GM12892 (cell line): ENCODE results near the gene JUP.
A peak's percentile ranks its signal among the peaks of the same experiment; 100 is the strongest.

Experiments
- DNase-seq: peaks from one replicate; pipeline ENCODE4 v3.0.0; 2011; ENCODE audit not compliant: insufficient read length
- FAIRE-seq: peaks from 2 replicates; lab custom pipeline; 2011; peaks lifted over from hg19 to GRCh38; lab: Jason Lieb, UNC
- POLR2A ChIP-seq: IDR thresholded peaks from 2 replicates; pipeline ENCODE4 v1.6.1; 2011; ENCODE audit warnings: low read depth, low read length, control low read depth
- POLR2AphosphoS5 ChIP-seq: IDR thresholded peaks from 2 replicates; pipeline ENCODE4 v1.6.1; 2011; ENCODE audit warnings: low read depth, low read length, control low read depth
- TAF1 ChIP-seq: IDR thresholded peaks from 2 replicates; pipeline ENCODE4 v1.6.1; 2011; ENCODE audit warnings: low read depth, mild to moderate bottlenecking, control low read depth, low read length, borderline replicate concordance

Gene JUP

DNA sequence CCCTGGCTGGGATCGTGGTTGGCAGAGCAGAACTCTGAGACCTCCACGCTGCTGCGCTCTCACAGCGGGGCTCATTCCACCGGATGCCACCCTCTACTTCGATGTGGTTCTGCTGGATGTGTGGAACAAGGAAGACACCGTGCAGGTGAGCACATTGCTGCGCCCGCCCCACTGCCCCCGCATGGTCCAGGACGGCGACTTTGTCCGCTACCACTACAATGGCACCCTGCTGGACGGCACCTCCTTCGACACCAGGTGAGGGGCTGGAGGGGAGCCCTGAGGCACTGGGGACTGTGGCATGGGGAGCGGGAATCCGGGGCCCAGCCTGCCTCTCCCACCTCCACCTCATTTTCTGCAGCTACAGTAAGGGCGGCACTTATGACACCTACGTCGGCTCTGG lies 31.5 kb upstream of the JUP start:
- TF ChIP-seq POLR2AphosphoS5, result no peak
- TF ChIP-seq TAF1, result no peak
- no peak for TF ChIP-seq POLR2A
- DNase-seq (no peak), FAIRE-seq (no peak)

DNA sequence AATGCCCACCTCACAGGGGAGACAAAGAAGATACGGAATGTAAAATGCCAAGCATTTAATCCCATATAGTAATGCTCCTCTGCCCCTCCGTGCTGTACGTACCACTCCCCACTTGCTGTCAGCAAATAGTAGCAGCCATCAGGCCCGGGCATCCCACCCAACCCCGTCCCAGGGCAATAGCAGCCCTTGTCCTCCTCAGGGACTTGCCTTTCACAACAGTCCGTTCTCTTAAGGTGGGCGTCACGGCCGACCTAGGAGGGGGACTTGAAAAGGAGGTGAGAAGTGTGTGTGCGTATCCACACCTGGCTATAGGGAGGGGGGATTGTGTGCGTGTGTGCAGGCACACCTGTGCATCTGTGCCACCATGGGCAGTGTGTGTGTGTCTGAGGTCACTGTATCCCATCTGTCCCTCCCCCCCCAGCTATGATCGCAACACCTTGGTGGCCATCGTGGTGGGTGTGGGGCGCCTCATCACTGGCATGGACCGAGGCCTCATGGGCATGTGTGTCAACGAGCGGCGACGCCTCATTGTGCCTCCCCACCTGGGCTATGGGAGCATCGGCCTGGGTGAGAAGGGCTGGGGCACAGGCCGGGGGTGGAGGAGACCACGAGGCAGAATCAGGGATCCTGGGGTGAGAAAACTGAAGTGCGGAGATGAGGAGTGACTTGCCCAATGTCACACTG lies 30.3 kb upstream of the JUP start:
- no peak for FAIRE-seq

DNA sequence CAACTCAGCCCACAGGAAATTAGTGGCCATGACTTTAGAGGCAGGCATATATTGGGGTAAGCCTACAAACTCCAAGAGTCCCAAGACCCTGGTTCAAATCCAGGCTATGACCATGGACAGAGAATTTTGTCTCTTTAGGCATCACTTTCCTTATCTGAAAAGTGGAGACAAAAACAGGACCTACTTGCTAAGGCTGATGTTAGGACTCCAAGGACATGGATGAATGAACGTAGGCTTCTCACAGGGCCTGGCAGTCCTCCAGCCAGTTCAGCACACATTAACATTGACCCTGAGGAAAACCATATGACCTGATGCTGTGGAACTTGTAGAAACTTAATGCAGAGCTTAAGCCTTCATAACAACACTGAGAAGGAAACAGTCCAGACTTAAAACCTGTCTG lies 27.7 kb upstream of the JUP start:
- TF ChIP-seq TAF1 (no peak), POLR2AphosphoS5 (no peak), POLR2A (no peak)
- FAIRE-seq, result no peak
- no peak for DNase-seq

More for the DNA sequence above, 30.3 kb upstream of the JUP start:
- no peak for DNase-seq
- TF ChIP-seq POLR2AphosphoS5 (no peak), TAF1 (no peak), POLR2A (no peak)

DNA sequence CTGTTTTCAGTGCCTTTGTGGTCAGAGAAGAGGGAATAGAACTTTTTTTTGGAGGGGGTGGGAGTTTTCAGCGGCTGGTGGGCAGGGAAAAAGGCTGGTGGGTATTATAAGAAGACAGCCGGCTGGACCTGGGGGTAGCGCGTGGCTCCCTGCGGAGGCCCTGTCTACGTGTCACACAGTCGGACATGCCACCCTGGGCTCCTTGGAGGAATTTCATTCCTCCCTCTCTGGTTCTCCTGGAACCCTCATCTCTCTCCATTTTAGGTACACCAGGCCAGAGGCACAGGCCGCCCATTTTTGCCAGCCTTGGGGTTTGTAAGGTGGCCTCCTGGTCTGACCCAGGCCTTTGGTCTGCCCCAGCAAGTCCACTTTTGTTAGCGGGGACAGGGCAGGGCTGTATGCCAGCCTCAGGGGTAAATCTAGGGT lies 27.2 kb upstream of the JUP start:
- no peak for DNase-seq
- no peak for FAIRE-seq
- TF ChIP-seq POLR2A (no peak), POLR2AphosphoS5 (no peak), TAF1 (no peak)

- FAIRE-seq (no peak), DNase-seq (no peak)
- TF ChIP-seq TAF1 (no peak), POLR2AphosphoS5 (no peak), POLR2A (no peak)
Measured at GRCh38 chr17:41813152-41813680, 26.7 kb upstream of the JUP start.

DNA sequence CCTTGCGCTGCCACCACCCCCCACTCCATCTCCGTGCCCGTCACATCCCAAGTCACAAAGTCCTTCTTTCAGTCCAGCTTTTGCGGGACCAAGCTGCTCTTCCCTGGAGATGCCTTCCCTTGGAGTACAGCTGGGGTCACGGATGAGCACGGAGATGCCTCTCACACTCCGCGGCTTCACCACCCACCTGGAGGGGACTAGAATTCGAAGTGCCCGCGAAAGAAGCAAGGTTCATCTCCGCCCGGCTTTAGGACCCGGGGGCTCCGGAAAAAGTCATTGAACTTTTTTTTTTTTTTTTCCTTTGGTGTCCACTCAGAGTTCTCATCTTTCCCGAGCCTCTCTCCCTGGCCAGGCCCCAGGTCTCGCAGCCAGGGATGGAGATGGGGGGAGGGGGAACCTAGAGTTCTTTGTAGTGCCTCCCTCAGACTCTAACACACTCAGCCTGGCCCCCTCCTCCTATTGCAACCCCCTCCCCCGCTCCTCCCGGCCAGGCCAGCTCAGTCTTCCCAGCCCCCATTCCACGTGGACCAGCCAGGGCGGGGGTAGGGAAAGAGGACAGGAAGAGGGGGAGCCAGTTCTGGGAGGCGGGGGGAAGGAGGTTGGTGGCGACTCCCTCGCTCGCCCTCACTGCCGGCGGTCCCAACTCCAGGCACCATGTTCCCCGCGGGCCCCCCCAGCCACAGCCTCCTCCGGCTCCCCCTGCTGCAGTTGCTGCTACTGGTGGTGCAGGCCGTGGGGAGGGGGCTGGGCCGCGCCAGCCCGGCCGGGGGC lies 26.1 kb upstream of the JUP start, which contains the start of gene FKBP10:
Gene FKBP10, plus strand, starts transcription at position 624 of the 771 bp plus-strand sequence. Its CDS starts 31 bp downstream, at position 655.
- DNase-seq (no peak), FAIRE-seq (no peak)
- TF ChIP-seq TAF1, result no peak
- no peak for TF ChIP-seq POLR2AphosphoS5
- TF ChIP-seq POLR2A, result no peak

DNA sequence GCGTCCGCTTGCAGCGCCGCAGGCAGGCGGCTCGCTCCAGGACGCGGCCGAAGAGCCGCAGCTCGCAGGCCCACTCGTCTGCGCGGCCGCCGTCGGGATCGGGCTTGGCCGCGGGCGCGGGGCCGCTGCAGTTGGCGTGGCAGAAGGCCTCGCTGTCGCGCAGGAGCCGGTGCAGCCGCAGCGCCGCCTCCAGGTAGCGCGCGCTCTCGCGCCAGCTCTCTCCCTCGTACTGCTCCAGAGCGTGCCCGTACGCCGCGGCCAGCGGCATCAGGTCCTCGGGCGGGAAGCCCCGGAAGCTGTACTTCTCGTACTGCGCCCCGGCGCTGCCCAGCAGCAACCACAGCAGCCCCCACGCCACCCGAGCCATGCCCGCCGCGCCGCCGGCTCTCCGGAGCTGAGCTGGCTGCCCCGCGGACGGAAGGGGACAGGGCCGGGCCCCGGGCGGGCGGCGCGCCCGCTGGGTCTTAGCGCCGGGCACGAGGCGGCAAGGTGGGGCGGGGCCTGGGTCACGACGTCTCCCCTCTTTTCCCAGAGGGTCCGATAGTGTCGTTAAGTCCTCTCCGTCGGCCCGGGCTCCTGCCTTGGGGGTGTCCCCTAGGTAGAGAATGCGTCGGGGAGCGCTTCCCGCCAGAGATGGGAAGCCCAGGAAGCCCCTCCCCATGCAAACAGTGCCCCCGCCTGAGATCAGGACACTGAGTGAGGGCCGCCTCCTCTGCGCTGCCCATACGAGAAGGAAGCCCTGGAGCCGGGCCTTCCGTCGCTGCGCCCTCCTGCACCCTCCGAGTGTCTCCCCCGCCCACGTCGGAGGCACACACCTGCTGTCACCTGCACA lies 25.3 kb upstream of the JUP start, which contains the start of gene P3H4:
Gene P3H4, minus strand, starts transcription at position 401 of the 832 bp plus-strand sequence. Its CDS starts 34 bp downstream, at position 367.
- TF ChIP-seq TAF1 (no peak), POLR2A (no peak), POLR2AphosphoS5 (no peak)
- FAIRE-seq, result peak; percentile 67
- peak; percentile 83 for DNase-seq

- no peak for FAIRE-seq
- DNase-seq, result no peak
- TF ChIP-seq POLR2A (no peak), TAF1 (no peak), POLR2AphosphoS5 (no peak)
Measured at GRCh38 chr17:41810659-41811548, 24.4 kb upstream of the JUP start.

- FAIRE-seq, result no peak
- no peak for DNase-seq
- TF ChIP-seq POLR2A, result no peak
- no peak for TF ChIP-seq TAF1
- TF ChIP-seq POLR2AphosphoS5, result no peak
Measured at GRCh38 chr17:41806685-41807445, 20.4 kb upstream of the JUP start.
